Transverse colon (tissue), 4 donors: Measurements from ENCODE around the gene NBEA. TPM values are rescaled to one million over a fixed set of nuclear protein-coding genes. Genes with fewer than 3 reads are reported as not detected.

Experiments
- DNase-seq: peaks from one replicate; pipeline ENCODE4 v3.0.0-alpha.2; 2019
- H3K27ac ChIP-seq, 4 donors: fragments of 200-600 bp; sonication (generic); 2 replicates each; pipeline ENCODE4 v1.5.1; 2016 to 2018; ENCODE audit warnings: inconsistent platforms in 4 of 4
- H3K27me3 ChIP-seq: fragments of 200-600 bp; sonication (generic); 2 replicates; pipeline ENCODE4 v1.5.1; 2017; ENCODE audit warnings: inconsistent platforms
- H3K36me3 ChIP-seq, 4 donors: fragments of 200-600 bp; sonication (generic); 2 replicates each; pipeline ENCODE4 v1.5.1; 2017 to 2019; ENCODE audit warnings: inconsistent platforms in 4 of 4
- H3K4me1 ChIP-seq, 4 donors: fragments of 200-600 bp; sonication (generic); 2 replicates each; pipeline ENCODE4 v1.5.1; 2017 to 2020; ENCODE audit warnings: inconsistent platforms in 4 of 4
- H3K4me3 ChIP-seq, 4 donors: fragments of 200-600 bp; sonication (generic); 1 replicate in 1 of 4; 2 replicates in 3 of 4; pipeline versions ENCODE4 v1.5.1 to v1.6.1; 2017 to 2019; ENCODE audit warnings: inconsistent platforms in 4 of 4
- H3K9me3 ChIP-seq, 2 donors: fragments of 200-600 bp; sonication (generic); 2 replicates each; pipeline ENCODE4 v1.5.1; 2017 to 2019; ENCODE audit warnings: inconsistent platforms in 2 of 2
- EP300 ChIP-seq: sonication (generic); formaldehyde crosslinking; IDR thresholded peaks from one replicate; pipeline ENCODE4 v1.6.1; 2017; ENCODE audit warnings: antibody characterized with exemption, low read depth
- POLR2A ChIP-seq: fragments of 450-650 bp; IDR thresholded peaks from one replicate; pipeline ENCODE4 v1.6.1; 2016; ENCODE audit warnings: antibody characterized with exemption, mild to moderate bottlenecking, moderate library complexity
- POLR2AphosphoS5 ChIP-seq, 3 donors: sonication (generic); formaldehyde crosslinking; IDR thresholded peaks; one replicate each; pipeline ENCODE4 v1.6.1; 2016; ENCODE audit warnings: antibody characterized with exemption in 3 of 3
- WGBS, 2 donors: methylation state at CpG; one replicate each; pipeline ENCODE4 v1.1.5; 2018; ENCODE audit warnings: low coverage in 1 of 2; 5-methylcytosine and 5-hydroxymethylcytosine counted together
- in situ Hi-C, 4 donors: fragments of 200-750 bp; cut with MboI; loops; one replicate each; pipeline versions ENCODE4 v1.15.0 to v1.15.1; 2017; ENCODE audit warnings: low sequenced_read_pairs in 3 of 4, low pct_ligation_motif_present in 1 of 4, low pct_unique_long_range_greater_than_20kb in 1 of 4
- intact Hi-C: fragments of 100-400 bp; cut with DNase I; formaldehyde crosslinking; loops from one replicate; pipeline ENCODE4 v1.15.1; 2023; ENCODE audit warnings: low total_unique reads
- total RNA-seq, 4 donors: library from RNA; depleted of rRNA; stranded (reverse); fragments of >200 nt; gene quantifications; one replicate each; pipeline ENCODE4 v1.1.0, GENCODE V29; 2016
- TF ChIP-seq, protein P1 (sequence below), 5 experiments: fragments of 200-600 bp in 3 of 5; fragments of 450-650 bp in 2 of 5; sonication (generic) in 3 of 5; IDR thresholded peaks; 1 replicate in 2 of 5; 2 replicates in 3 of 5; pipeline ENCODE4 v1.5.1; 2016 to 2017; ENCODE audit warnings: antibody characterized with exemption in 5 of 5, inconsistent platforms in 3 of 5, mild to moderate bottlenecking in 2 of 5, moderate library complexity in 1 of 5

NBEA gene
- total RNA-seq, 4 donors from 2014 or later = 8.2 to 21.1 (median 12.5) TPM

DNA sequence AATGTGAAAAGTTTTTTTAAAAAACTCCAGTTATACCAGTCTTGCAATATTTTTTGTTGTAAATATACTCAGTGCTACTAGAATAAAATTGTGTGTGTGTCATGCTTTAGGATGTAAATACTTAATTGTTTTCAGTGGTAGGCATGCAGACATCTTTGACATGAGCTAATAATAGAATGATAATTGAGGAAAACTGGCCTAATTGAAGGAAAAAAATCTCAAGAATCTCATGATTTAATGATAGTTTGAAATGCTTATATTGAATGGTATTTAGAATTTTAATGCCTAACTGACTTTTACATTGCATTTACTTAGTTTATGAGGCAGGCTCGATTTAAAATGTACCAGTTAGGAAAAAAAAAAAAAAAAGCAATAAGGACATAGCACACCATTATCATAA lies 537.6 kb downstream of the NBEA start:
- 56 to 70% methylated on average over 1 of the region's 1 CpG for WGBS, 2 donors
- in situ Hi-C loops = no loop called here
- H3K4me3 ChIP-seq = no peak overlapping the region
- TF ChIP-seq POLR2AphosphoS5 (IDR thresholded peaks at IDR 0.05) = no peak
- no peak for TF ChIP-seq EP300
- TF ChIP-seq POLR2A = no peak
- TF ChIP-seq, protein P1, sequence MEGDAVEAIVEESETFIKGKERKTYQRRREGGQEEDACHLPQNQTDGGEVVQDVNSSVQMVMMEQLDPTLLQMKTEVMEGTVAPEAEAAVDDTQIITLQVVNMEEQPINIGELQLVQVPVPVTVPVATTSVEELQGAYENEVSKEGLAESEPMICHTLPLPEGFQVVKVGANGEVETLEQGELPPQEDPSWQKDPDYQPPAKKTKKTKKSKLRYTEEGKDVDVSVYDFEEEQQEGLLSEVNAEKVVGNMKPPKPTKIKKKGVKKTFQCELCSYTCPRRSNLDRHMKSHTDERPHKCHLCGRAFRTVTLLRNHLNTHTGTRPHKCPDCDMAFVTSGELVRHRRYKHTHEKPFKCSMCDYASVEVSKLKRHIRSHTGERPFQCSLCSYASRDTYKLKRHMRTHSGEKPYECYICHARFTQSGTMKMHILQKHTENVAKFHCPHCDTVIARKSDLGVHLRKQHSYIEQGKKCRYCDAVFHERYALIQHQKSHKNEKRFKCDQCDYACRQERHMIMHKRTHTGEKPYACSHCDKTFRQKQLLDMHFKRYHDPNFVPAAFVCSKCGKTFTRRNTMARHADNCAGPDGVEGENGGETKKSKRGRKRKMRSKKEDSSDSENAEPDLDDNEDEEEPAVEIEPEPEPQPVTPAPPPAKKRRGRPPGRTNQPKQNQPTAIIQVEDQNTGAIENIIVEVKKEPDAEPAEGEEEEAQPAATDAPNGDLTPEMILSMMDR (IDR thresholded peaks at IDR 0.05) = no peak
- peaks cover 40% of the 10 kb centered on the region for H3K27me3 ChIP-seq
- no peaks in the 10 kb centered on the region for H3K36me3 ChIP-seq
- H3K27ac ChIP-seq = no peak overlapping the region
- DNase-seq = no peak
- no peaks in the 10 kb centered on the region for H3K4me1 ChIP-seq
- H3K9me3 ChIP-seq = no peaks in the 10 kb centered on the region
- intact Hi-C loops = no loop called here

DNA sequence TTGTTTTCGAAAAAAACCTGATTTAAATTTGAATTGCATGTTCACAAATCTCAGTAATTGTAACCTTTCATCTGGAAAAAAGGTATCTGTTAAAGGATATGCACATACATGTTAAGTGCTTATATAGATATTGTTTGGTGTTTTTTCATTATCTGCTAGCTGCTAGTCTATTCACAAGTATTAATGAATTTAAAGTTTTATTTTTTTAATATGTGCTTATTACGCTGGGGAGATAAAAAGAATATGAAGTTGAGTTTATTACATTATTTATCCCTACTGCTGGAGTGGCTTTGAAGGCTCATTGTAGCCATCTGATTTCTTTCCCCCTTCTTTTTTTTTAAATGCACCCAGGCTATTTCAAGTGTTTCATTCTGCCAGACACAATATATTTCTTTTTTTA lies 538.3 kb downstream of the NBEA start:
- 81 to 91% methylated on average over 2 of the region's 2 CpGs for WGBS, 2 donors
- TF ChIP-seq EP300 = no peak
- no peak for TF ChIP-seq POLR2A
- TF ChIP-seq, protein P1 (IDR thresholded peaks at IDR 0.05) = no peak
- no peak for TF ChIP-seq POLR2AphosphoS5 (IDR thresholded peaks at IDR 0.05)
- Histone ChIP-seq H3K27ac (no peak overlapping the region), H3K27me3 (peaks cover 34% of the 10 kb centered on the region), H3K36me3 (no peaks in the 10 kb centered on the region), H3K4me3 (no peak overlapping the region), H3K4me1 (no peaks in the 10 kb centered on the region), H3K9me3 (no peaks in the 10 kb centered on the region)
- in situ Hi-C loops (no loop called here), intact Hi-C loops (no loop called here)
- DNase-seq = no peak

DNA sequence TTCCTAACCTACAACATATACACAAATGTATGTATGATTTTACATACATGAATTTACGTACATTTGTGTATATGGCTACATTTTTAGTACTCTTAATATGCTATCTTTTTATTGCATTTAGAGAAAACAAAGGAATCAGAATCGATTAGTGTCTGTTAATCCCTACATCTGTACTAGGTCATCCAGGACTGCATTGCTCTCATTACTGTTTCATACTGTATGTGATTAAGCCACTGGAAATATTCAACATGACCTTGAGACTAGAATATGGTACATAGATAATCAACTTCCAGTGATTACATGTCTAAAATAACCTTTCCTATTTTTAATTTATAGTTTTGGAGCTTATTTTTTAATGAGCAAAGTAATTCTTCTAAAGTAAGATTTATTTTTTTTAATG lies 539.7 kb downstream of the NBEA start:
- Histone ChIP-seq H3K9me3 (no peaks in the 10 kb centered on the region), H3K36me3 (no peaks in the 10 kb centered on the region), H3K27me3 (peaks cover 20% of the 10 kb centered on the region), H3K4me3 (no peak overlapping the region), H3K4me1 (no peaks in the 10 kb centered on the region), H3K27ac (no peak overlapping the region)
- 70 to 83% methylated on average over 2 of the region's 2 CpGs for WGBS, 2 donors
- intact Hi-C loops (no loop called here), in situ Hi-C loops (no loop called here)
- DNase-seq = no peak
- TF ChIP-seq, protein P1 (IDR thresholded peaks at IDR 0.05) = no peak

DNA sequence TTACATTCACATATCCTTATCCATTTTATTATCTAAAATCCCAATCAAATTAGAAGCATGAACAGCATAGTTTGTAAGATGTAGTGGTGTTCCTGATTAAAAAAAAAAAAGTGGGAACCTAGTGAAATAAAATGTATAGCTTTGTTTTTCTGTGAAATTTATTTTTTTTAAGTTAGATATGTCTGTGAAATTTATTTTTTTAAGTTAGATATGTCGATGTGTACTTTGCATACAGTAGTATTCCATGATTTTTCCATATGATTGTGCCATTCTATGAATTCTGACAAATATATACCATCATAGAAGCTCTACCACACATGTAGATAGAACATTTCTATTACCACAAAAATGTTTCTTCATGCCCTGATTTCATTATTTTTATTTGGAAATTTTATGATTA lies 540.5 kb downstream of the NBEA start:
- no peak overlapping the region for H3K27ac ChIP-seq
- intact Hi-C loops (no loop called here), in situ Hi-C loops (no loop called here)
- H3K9me3 ChIP-seq = no peaks in the 10 kb centered on the region
- H3K27me3 ChIP-seq = peaks cover 12% of the 10 kb centered on the region
- no peaks in the 10 kb centered on the region for H3K4me1 ChIP-seq
- TF ChIP-seq, protein P1 (IDR thresholded peaks at IDR 0.05) = no peak
- TF ChIP-seq POLR2A = no peak
- 57 to 73% methylated on average over 1 of the region's 1 CpG for WGBS, 2 donors
- DNase-seq = no peak
- no peak overlapping the region for H3K4me3 ChIP-seq
- H3K36me3 ChIP-seq = no peaks in the 10 kb centered on the region
